GM19395 (cell line): ENCODE data around the gene EVPL.
A peak's percentile ranks its signal among the peaks of the same experiment; 100 is the strongest.
"Not testable (repeated sequence)": the region's sequence is repeated elsewhere in the genome, so short reads cannot be mapped to it uniquely, and the experiment has no call there.

Source experiments
- ATAC-seq: cut with Tn5 transposase; IDR thresholded peaks from one replicate; pipeline ENCODE4 v1.9.1; 2021; ENCODE audit warnings: mild to moderate bottlenecking, moderate library complexity; ENCODE audit not compliant: unreplicated experiment

The EVPL gene

DNA sequence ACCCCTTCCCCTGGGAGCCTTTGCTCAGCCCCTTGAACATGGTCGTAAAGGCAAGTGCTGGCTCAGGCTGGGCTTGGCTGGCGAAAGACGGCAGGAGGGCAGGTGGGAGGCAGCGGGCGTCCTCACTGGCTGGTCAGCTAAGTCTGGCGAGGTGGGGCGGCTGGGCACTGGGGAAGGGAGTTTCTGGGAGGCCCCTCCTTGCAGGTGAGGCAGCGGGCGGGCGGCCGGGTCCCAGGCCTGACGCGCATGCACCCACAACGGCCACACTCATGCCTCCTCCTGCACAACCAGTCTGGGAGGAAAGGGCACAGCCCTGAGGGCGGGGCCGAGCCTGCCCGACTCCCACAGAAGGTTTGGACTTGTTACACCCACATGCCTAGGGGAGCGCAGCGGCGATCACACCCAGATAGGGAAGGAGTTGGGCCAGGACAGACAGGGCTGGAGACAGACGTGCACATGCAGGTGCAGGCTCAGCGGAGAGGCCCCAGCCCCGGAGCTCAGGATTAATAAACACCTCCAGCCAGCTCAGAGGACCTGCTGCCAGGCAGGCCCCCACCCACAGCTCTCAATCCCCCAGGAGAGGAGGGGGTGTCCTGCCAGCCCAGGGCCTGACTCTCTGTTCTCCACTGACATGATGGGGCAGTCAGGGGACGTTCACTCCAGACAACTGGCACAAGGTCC, at the start of gene EVPL:
EVPL (minus strand) TSS at position 148 of the 681 bp plus-strand sequence; CDS start at position 40, 108 bp downstream.
- ATAC-seq = no peak

DNA sequence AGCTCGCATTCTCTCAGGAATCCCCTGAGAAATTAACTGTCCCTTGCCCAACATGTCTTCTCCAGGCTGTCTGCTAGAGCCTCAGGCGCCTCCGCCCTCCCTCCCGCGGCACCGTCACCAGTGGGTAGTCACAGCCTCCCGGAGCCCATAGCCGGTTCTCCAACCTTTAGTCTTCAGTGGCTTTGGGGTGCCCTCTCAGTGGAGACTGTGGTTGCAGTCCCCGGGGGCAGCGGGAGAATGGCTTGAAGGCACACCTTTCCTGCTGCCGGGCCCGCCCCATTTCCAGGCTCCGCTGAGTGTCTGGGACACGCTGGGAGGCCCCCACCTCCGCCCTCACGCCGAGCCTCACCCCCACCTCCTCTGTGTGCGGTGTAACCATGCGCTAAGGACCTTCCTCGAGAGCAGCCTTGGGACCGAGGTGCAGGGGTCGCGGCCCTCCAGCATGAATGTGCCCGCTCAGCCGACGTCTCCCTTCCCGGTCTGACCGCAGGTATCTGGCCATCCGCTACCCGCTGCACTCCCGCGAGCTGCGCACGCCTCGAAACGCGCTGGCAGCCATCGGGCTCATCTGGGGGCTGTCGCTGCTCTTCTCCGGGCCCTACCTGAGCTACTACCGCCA, 49.1 kb upstream of the EVPL start:
- no peak for ATAC-seq

DNA sequence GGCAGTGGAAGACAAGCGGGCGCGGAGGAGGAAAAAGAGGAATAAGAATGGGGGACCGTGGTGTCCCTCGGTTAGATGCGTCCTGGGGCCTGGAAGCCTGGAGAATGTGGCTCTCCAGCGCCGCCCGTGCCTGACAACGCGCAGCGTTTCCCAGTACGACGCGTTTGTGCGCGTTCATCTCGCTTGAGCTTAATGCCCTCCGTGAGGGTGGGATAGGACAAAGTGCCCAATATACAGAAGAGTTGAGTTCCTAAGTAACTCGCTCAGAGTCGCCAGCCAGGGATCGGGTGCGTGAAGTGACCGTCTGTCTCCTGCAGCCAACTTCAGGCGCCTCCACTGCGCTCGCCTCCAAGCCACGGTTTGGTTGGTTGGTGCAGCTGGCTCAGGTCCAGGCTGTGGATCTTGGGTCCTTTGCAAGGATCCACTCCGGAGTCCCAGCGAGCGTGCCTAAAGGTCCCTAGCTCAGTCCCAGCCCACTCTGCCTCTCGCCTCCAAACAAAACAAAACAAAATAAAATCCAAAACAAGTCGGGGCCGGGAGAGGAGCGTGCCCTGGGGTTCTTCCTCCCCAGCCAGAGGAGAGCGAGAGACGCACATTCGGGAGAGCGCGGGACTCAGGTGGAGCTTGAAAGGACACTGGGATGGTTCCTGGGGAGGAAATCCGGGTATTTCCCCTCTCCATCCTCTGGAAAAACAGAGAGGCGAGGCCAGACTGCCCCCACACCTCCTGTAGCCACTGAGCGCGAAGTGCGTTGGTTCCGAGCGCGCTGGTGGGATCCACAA, 48.4 kb upstream of the EVPL start:
- ATAC-seq = no peak

DNA sequence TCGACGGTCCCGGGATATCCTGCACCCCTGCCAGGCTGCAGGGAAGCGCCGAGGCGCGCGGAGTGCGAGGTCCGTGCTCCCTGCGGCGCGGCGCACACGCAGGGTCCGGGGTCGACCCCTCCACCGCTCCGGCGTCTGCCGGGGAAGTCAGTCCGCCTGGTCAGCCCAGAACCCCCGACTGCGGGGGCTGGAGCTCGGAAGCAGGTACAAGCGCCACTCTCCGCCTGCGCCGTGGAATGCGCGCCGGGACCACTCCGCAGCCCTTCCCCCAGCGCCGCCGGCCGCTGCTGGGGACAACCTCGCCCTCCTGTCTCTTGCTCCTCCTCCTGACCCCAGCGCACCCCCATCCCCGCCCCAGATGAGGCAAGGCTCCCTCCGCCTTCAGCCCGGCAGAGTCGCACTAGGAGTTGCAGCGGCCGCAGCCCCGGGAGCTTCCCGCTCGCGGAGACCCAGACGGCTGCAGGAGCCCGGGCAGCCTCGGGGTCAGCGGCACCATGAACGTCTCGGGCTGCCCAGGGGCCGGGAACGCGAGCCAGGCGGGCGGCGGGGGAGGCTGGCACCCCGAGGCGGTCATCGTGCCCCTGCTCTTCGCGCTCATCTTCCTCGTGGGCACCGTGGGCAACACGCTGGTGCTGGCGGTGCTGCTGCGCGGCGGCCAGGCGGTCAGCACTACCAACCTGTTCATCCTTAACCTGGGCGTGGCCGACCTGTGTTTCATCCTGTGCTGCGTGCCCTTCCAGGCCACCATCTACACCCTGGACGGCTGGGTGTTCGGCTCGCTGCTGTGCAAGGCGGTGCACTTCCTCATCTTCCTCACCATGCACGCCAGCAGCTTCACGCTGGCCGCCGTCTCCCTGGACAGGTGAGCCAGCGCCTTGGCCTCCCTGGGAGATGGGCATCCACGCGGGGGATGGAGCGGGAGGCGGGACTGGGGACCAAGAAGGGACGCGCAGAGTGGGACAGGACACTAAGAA, 47.6 kb upstream of the EVPL start, which contains the start of gene GALR2:
GALR2 (plus strand) TSS at position 392 of the 974 bp plus-strand sequence; CDS start at position 495, 103 bp downstream.
- ATAC-seq = no peak

DNA sequence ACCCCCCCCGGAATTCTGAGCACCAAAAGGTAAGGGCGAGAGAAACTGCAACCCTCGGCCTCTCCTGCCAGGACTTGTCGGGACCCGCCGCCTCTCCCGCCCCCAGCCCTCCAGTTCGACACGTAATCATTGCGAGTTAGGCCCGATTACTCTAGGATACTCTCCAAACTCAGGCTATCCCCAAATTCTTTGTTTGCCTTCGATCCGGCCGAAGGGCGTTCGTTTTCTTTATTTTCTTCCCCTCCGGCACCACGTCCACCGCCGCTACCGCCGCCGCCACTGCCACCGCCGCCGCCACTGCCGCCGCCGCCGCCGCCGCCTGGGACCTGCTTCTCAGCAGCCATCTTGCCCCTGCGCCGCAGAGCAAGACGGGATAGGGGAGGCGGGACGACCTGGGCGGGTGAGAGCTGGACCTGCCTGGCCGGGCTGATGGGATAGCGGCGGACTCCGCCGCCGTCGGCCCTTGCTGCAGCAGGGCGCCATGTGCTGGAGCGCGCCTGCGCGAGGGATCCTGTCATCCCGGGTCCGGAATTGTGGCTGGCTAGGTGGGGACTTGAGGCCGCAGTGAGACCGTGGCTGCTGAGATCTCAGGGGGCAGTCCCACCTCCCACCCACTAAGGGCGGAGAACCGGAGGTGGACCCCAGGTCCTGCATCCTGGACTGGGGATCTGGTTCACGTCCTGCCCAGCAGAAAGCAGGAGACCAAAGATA, 45.2 kb upstream of the EVPL start, which contains the start of gene SRP68:
SRP68 (minus strand) TSS at position 370 of the 711 bp plus-strand sequence; CDS start at position 344, 26 bp downstream.
- ATAC-seq = peak; percentile 82

DNA sequence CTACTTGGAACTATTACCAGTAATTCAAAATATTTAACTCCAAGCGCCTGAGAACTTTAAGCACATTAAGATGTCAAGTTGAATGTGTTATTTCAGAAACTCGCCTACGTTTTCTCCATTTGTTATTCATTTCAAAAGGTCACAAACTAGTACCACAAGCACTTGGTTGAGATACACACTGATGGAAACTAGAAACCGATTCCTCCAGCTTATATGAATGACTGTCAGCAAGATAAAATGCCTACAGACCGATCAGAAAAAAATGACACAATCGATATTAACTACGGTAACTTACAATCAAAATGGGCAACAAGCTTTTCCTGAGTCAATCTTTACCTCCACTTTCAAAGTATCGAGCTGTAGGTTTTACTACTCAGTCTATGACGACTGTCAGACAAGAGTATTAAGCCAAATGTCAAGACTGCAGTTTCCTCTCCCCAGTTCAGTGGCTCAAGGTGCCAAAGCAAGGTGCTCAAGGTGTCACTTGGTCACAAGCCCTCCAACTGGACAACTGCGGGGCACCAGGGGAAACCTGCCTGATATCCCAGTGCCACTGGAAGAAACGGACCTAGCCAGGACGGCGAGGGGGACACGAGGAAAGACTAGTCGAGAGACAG, 44.5 kb upstream of the EVPL start:
- no peak for ATAC-seq

DNA sequence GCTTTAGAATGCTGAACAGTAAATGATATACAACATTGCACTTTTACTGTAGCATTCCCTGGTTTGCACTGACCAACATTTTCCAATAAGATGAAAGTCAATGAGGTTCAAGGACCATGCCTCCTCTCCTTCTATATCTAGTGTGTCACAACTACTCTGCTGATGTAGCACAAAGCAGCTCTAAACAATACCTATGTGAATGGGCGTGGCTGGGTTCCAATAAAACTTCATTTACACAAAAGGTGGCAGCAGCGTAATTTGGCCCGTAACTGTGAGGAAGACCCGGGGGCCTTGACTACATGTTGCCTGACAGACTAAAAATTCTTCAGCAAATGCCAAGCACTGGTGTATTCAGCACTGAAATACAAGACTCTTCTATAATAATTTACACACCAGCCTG, 38.7 kb upstream of the EVPL start:
- no peak for ATAC-seq

DNA sequence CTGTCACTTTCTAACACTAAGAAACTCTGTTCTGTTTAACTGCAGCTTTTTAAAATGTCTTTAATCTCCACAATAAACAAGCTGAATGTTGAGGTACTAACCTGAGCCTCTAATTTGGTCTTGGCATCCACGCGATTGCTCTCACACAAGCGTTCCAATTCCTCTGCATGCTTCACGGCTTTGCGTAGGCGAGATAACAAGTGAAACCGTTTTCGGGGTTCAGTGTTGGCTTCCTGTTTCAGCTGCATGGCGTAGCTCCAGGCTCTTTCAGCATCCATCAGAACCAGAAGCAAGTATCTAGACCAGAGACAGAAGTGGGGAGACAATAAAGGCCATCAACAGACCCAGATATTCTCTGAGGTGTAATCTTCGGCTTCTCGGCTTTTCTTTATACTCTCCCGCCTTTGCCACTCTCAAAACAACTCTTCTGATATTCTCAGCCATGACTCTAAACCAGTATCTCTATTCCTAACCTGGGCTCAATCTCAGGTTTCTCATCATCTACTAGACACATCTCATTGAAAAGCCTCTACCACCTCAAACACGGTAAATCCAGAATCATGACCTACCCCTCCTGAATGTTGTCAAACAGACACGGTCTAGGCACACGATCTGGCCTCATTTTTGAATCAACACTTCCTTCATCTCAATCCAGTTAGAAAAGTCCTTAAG, 36.9 kb upstream of the EVPL start:
- no peak for ATAC-seq

DNA sequence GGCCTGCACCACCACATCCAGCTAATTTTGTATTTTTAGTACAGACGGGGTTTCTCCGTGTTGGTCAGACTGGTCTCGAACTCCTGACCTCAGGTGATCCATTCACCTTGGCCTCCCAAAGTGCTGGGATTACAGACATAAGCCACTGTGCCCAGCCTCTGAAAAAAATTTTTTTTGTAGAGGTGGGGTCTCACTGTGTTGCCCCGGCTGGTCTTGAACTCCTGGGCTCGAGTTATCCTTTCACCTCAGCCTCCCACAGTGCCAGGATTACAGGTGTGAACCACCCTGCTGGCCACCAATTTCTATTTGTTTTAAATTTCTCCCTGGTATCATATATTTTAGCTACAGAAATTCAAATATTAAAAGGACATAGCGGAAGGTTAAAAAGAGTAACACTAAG, 31.2 kb upstream of the EVPL start:
- ATAC-seq = not testable (repeated sequence)

DNA sequence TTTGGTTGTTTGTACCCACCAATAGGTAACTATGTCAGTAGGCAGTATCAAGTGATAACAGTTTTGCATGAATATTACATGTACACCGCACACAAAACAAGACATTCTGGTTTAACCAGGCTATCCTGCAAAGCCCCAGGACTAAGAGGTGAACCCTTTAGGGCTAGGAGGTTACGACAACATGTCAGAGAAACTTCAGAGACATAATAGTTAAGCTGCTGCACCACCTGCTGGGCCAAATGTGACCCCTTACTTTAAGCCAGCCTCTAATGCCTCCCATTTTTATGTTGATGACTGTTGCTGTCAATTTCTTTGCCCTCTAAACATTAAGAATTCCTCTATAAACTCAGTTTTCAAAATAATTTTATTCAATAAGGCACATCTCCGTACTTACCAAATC, 29.8 kb upstream of the EVPL start:
- ATAC-seq = no peak

DNA sequence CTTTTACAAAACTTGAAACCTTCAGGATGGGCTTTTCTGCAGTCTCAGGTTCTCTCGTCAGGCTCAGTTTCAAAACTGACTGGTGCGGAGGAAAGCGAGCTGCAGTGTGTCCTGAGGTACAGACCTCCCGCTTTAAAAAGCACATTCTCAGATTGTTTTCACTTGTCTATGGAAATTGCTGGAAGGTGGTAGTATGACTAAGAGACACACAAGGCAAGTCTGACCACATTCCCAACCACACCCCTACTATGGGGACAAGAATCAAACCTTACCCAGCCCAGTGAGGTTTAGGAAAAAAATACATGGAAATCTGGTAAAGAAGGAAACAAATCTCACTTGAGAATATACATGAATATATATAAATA, 27.0 kb upstream of the EVPL start:
- ATAC-seq = no peak

DNA sequence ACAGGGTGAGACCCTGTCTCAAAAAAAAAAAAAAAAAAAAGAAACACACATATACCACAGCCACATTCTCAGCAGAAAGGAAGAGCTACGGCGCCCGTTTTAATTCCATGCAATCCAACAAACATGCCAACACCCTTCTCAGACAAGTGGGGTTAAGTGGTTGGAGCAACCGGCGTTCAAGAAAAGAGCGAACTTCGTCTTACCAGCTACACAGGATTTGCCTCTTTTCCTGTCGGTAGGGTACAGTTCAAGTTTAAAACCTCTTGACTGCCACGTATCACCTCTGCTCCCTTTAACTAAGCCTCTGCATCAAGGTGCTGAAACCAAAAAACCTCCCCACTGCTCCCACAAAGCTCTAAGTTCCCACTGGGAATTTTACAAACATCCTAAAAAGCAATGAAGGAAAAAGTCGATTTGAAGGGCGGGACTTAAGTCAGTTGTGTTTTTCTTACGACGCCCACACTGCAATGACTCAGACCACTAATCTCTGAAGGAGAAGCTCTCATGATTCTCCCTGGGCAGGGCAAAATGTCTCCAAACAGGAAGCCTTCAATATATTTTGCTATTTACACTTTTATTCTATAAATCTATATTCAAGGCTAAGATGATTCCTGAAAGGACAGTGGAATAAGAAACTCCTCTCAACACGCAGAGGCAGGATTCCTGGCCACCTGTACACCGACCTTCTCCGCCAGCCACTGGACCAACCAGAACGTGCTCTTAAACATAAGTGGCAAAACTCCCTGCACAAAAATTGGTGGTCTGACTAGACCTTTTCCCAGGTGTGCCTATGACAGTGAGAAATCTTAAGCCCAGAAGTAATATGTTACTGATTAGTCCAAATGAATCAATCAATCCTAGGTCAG, 26.4 kb upstream of the EVPL start:
- ATAC-seq = no peak

DNA sequence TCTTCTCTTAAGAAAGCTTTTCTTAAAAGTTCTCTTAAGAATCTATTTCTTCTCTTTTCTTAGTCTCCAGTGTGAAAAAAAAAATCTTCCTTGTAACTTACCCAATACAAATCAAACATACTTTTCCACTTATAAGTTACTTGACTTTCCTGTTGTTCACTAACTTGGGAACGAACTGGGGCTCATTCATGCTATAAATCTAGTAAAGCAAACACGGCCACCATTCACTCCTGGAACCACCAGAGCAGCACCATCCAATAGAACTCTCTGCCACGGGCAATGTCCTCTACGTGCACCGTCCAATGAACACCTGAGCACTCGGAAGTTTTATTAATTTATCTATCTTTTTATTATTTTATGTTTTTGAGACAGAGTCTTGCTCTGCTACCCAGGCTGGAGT, 24.5 kb upstream of the EVPL start:
- no peak for ATAC-seq

DNA sequence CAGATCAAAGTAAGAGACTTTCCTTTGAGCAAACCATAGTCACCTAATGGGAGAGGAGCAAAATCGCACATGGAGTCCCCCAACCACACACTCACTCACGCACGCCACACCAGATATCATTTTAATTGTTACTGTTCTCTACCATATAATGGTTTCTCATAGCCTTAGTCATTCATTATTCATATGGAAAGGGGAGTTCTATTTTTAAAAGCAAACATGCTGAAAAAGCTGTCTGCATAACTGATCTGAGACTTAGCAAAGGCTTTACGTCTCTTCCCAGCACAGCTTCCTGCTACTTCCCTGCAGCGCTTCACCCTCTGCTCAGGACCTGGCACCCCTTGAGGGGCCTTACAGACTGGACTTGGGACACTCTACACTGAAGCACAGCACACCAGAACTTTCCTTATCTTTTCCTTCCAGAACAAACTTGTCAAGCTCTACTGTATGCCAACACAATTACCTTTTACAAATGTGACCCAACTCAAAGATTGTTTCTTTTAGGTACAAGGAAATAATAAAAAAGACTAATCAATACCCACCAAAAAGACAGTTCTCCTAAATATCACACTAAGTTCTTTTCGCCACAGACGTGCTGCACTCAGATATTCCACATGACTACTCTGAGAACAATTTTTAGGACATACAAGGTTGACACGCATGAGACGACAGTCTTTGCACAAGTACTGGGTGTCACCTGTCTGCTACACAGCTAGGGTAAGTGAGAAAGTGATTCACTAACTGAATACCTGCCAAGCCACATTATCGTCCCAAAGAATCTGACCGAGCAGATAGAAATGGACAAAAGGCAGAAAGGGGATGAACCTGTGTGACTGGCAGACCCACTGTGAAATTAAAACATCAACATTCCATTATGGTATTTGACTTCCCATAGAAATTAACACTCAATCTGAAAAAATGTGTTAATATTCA, 23.7 kb upstream of the EVPL start:
- ATAC-seq = no peak

DNA sequence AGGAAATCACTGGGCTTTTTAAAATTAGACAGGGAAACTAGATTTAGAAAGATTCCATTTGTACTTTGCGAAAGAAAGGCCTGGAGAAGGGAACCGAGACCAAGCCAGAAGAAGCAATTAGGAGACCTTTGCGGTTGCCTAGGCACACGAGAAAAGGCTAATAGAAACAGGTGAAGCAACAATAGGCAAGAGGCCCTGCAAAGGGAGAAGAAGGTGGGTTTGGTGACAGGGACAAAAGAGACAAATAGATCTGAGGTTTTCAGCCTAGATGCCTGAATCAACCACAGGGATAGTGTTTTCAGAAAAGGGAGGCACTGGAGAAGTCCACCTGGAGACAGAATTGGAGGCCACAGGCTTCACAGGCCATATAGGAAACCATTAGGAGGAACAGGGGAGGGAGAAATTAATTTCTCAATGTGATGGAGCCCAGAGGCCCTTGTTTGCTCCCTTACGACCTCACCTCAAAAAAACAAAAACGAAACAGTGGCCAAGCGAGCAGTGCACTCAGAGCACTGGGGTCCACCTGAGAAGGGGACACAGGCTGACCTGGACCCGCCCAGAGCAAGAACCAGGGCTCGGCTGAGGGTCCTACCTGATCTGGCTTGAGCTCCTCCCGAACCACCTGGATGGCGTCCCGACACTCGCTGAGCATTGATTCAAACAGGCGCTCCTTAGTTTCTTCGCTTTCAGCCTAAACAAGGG, 22.9 kb upstream of the EVPL start:
- ATAC-seq = no peak

DNA sequence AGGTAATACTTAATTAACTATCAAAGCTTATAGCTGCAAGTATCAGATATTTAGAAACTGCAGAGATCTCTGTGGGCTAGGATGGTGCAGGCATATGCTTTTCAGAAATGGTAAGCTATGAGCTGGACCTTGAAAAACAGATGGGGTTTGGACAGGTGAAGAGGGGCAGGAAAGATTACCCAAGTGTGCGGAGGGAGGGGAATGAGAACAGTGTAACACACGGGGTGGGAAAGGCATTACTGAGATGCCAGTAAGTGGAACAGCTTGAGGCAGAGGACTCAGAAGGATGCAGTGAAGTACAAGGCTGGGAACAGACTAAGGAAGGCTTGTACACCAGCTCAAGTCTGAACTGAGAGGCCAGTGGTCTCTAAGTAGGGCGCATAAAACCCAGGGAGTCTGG, 22.1 kb upstream of the EVPL start:
- ATAC-seq = no peak
